ENCODE data around the gene SARS1.

SARS1 gene

GRCh38 chr1:109225711-109226445 is 12.2 kb downstream of the SARS1 start:
- H3K4me2 ChIP-seq (ENCODE audit: low read depth, low read length, poor library complexity, severe bottlenecking) = no peak overlapping the region
- no peak overlapping the region for H2AFZ ChIP-seq (ENCODE audit: low read depth, low read length, severe bottlenecking)
- peaks cover 5% of the 10 kb centered on the region; the same call in 1 of the 2 replicates for H4K20me1 ChIP-seq (ENCODE audit: low read depth, low read length)
- peaks cover 52% of the 10 kb centered on the region for H3K79me2 ChIP-seq (ENCODE audit: insufficient read depth, low read length)
- TF ChIP-seq CTCF (IDR thresholded peaks at IDR 0.05; ENCODE audit: insufficient read depth, low read length, poor library complexity, severe bottlenecking) = no peak
- TF ChIP-seq EZH2phosphoT487 (conservative IDR thresholded peaks at IDR 0.05; ENCODE audit: low read length) = no peak
- no peaks in the 10 kb centered on the region for H3F3A ChIP-seq (ENCODE audit: insufficient read depth)
- no peaks in the 10 kb centered on the region for H3K9me3 ChIP-seq (ENCODE audit: insufficient read depth, low read length)
- H3K27me3 ChIP-seq (ENCODE audit: low read length) = no peaks in the 10 kb centered on the region
- H3K36me3 ChIP-seq (ENCODE audit: low read length) = peaks cover 30% of the 10 kb centered on the region
- H3K9ac ChIP-seq (ENCODE audit: low read length) = no peak overlapping the region
- no peaks in the 10 kb centered on the region for H3K9me2 ChIP-seq (replicated peaks; ENCODE audit: insufficient read depth, low read length)
- no peak overlapping the region for H3K4me3 ChIP-seq (ENCODE audit: insufficient read depth, low read length, poor library complexity, severe bottlenecking)
- no peak overlapping the region for H3K27ac ChIP-seq (ENCODE audit: low read depth, low read length)

DNA sequence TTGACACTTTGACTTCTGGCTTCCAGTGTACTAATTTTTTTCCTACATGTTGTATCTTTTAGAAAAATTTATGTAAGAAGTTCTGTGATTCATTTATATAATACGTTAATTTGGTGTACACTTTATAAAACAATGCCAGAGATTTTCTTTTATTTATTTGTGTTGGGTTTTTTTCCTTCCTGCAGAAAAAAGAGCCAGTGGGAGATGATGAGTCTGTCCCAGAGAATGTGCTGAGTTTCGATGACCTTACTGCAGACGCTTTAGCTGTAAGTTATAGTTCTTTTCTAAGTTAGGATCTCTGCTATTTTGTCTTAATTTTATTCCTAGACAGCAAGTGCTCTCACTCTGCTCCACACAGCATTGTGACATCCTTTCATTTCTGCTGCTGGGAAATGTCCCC is 14.4 kb downstream of the SARS1 start:
- H3K79me2 ChIP-seq (ENCODE audit: insufficient read depth, low read length) = peaks cover 31% of the 10 kb centered on the region
- no peak overlapping the region for H3K27ac ChIP-seq (ENCODE audit: low read depth, low read length)
- no peak overlapping the region for H3K9ac ChIP-seq (ENCODE audit: low read length)
- H3K36me3 ChIP-seq (ENCODE audit: low read length) = peaks cover 28% of the 10 kb centered on the region; the same call in 1 of the 2 replicates
- no peaks in the 10 kb centered on the region for H3K27me3 ChIP-seq (ENCODE audit: low read length)
- no peak for TF ChIP-seq CTCF (IDR thresholded peaks at IDR 0.05; ENCODE audit: insufficient read depth, low read length, poor library complexity, severe bottlenecking)
- TF ChIP-seq EZH2phosphoT487 (conservative IDR thresholded peaks at IDR 0.05; ENCODE audit: low read length) = no peak
- no peak overlapping the region for H3K4me3 ChIP-seq (ENCODE audit: insufficient read depth, low read length, poor library complexity, severe bottlenecking)
- no peak overlapping the region for H2AFZ ChIP-seq (ENCODE audit: low read depth, low read length, severe bottlenecking)
- H3K9me2 ChIP-seq (replicated peaks; ENCODE audit: insufficient read depth, low read length) = no peaks in the 10 kb centered on the region
- H3K9me3 ChIP-seq (ENCODE audit: insufficient read depth, low read length) = no peaks in the 10 kb centered on the region
- peaks cover 5% of the 10 kb centered on the region; the same call in 1 of the 2 replicates for H4K20me1 ChIP-seq (ENCODE audit: low read depth, low read length)
- no peak overlapping the region for H3K4me2 ChIP-seq (ENCODE audit: low read depth, low read length, poor library complexity, severe bottlenecking)
- no peaks in the 10 kb centered on the region for H3F3A ChIP-seq (ENCODE audit: insufficient read depth)

GRCh38 chr1:109229531-109230127 is 15.9 kb downstream of the SARS1 start:
- peaks cover 25% of the 10 kb centered on the region; the same call in 1 of the 2 replicates for H3K36me3 ChIP-seq (ENCODE audit: low read length)
- H3F3A ChIP-seq (ENCODE audit: insufficient read depth) = no peaks in the 10 kb centered on the region
- no peak overlapping the region for H3K27ac ChIP-seq (ENCODE audit: low read depth, low read length)
- TF ChIP-seq CTCF (IDR thresholded peaks at IDR 0.05; ENCODE audit: insufficient read depth, low read length, poor library complexity, severe bottlenecking) (no peak), EZH2phosphoT487 (conservative IDR thresholded peaks at IDR 0.05; ENCODE audit: low read length) (no peak)
- peaks cover 18% of the 10 kb centered on the region for H3K79me2 ChIP-seq (ENCODE audit: insufficient read depth, low read length)
- no peaks in the 10 kb centered on the region for H3K9me3 ChIP-seq (ENCODE audit: insufficient read depth, low read length)
- H3K4me2 ChIP-seq (ENCODE audit: low read depth, low read length, poor library complexity, severe bottlenecking) = no peak overlapping the region
- H3K9ac ChIP-seq (ENCODE audit: low read length) = no peak overlapping the region
- H3K9me2 ChIP-seq (replicated peaks; ENCODE audit: insufficient read depth, low read length) = no peaks in the 10 kb centered on the region
- H3K27me3 ChIP-seq (ENCODE audit: low read length) = no peaks in the 10 kb centered on the region
- no peak overlapping the region for H2AFZ ChIP-seq (ENCODE audit: low read depth, low read length, severe bottlenecking)
- H4K20me1 ChIP-seq (ENCODE audit: low read depth, low read length) = peaks cover 5% of the 10 kb centered on the region; the same call in 1 of the 2 replicates
- H3K4me3 ChIP-seq (ENCODE audit: insufficient read depth, low read length, poor library complexity, severe bottlenecking) = no peak overlapping the region

All from SU-DHL-6 (cell line).